NCI-H526 treated with DMSO at 0.1 percent for 48 hours (cell line): ENCODE measurements around the gene YTHDF1.

ENCODE experiments used
- DNase-seq: peaks from one replicate; lab custom pipeline; 2025; lab: John Stamatoyannopoulos, UW

The YTHDF1 gene

GRCh38 chr20:63248835-63249591, 33.1 kb upstream of the YTHDF1 start:
- DNase-seq = peak; percentile 21

- DNase-seq = no peak
Observed at GRCh38 chr20:63247671-63248228, 31.8 kb upstream of the YTHDF1 start.

GRCh38 chr20:63246490-63247288, 30.8 kb upstream of the YTHDF1 start:
- no peak for DNase-seq

- no peak for DNase-seq
Observed at GRCh38 chr20:63244468-63244867, 28.5 kb upstream of the YTHDF1 start.

- no peak for DNase-seq
Observed at GRCh38 chr20:63243604-63244247, 27.8 kb upstream of the YTHDF1 start.

DNA sequence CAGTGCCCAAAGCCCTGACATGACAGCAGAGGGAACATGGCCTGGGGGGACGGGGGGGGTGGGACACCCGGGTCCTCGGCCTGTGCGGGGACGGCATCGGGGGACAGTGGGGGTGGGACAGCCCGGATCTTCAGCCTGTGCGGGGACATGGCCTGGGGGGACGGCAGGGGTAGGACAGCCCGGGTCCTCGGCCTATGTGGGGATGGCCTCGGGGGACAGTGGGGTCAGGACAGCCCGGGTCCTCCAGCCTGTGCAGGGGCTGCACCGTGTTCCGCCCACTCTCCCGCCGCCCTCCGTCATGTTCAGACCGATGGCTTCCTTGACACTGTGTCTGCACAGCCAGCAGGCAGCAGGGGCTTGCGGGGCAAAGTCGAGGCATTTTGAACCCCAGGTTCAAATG, 26.8 kb upstream of the YTHDF1 start:
- no peak for DNase-seq

GRCh38 chr20:63241272-63241671, 25.3 kb upstream of the YTHDF1 start:
- DNase-seq = no peak

DNA sequence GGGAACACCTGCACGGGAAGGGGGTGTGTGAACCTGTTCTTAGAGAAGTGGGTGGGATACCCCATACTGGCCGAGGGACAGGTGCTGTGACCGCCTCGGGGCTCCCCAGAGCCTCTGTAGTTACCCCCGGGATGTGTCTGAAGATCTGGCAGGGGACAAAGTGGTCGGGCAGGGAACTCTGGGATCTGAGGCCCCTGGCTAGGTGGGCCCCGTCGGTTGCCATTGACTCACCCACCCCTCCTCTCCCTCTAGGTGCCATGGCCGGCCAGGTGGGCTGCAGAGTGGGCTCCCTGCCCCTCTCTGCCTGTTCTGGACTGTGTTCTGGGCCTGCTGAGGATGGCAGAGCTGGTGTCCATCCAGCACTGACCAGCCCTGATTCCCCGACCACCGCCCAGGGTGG, 24.1 kb upstream of the YTHDF1 start:
- no peak for DNase-seq

GRCh38 chr20:63239431-63239830, 23.5 kb upstream of the YTHDF1 start:
- DNase-seq = no peak

DNA sequence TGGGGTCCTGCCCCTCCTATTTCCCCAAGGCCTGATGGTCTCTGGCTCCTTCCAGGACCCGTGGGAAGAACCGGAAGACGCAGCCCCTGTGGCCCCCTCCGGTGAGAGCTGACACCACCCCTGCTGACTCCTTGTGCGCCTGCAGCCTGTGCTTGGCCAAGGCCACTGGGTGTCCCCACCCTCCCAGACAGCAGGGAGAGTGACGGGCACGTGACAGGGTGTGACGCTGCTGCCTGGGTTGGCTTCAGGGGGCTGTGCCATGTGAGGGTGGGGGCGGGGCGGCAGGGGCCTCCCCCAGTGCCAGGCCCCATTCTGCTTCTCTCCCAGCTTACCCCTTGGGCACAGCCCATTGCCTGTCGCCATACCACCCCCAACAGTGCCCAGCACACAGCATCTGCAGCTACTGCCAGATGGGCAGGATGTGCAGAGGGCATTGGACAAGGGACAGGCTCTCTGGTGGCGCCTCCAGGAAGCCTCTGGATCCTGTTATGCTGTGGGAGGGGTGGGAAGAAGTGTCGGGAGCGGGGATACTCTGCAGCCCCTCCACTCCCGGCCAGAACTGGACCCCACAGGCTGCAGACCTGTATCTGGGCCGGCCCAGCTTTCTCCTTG, 22.7 kb upstream of the YTHDF1 start:
- no peak for DNase-seq

GRCh38 chr20:63238031-63238430, 22.1 kb upstream of the YTHDF1 start:
- no peak for DNase-seq

- DNase-seq = no peak
Observed at GRCh38 chr20:63236116-63236837, 20.3 kb upstream of the YTHDF1 start.

DNA sequence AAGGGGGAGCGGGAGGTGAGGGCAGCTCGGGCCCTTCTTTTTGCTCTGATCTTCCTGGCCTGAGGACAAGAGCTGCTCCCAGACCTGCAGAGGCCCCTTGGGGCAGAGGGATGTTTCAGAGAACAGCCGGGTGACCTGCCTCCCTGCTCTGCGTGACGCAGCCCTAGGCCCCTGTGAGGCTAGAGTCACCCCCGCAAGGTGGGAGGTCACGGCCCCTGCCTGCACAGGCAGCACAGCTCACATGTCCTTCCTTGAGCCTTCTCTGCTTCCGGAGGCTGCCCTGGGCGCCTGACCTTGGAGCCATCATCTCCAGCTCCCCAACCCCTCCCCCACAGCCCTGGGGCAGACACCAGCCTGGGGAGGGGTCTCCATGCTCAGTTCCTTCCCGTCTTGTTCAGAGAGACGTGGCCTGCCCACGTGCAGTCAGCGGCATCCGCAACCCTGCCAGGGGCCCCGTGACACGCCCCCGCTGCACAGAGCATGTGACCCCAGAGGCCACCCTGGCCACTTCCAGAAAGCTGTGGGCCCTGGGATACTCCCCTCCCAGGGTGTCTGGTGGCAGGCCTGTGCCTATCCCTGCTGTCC, 19.6 kb upstream of the YTHDF1 start, which contains the start of gene BIRC7:
TSS of gene BIRC7 (plus strand) at position 507 of the 585 bp plus-strand sequence. CDS start 192 bp downstream, outside the sequence.
- DNase-seq = no peak

DNA sequence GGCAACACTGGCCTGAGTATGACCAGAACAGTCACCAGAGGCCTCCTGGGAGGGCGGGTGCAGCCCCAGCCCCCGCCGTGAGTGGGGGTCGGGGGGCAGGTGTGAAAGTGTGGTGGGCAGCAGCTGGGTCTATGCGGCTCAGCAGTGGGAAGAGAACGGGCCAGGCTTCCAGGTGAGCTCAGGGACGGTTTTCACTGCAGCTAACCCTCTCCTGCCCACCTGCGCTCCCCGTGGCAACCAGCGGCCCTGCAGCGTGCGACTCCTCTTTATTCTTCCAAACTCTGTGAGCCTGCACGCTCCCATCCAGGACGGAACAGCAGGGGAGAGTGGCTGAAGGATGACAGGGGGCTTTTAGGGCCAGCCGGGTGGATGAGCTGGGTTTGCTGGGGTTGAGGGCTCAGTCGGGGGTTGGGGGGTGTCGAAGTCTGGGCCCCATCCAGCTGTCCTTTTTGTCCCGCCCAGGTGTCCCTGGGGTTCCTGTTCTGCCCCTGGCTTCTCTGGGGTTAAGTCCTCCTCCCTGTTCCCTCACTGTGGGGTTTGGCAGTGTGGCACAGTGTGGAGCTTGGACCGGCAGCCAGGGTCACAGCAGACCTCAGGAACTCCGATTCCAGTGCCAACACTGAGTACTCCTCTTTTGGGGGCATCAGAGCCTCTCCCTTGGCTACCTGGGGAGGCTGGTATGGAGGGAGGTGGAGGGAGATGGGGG, 18.9 kb upstream of the YTHDF1 start:
- DNase-seq = peak; percentile 58

- no peak for DNase-seq
Observed at GRCh38 chr20:63233924-63234323, 18.0 kb upstream of the YTHDF1 start.

- no peak for DNase-seq
Observed at GRCh38 chr20:63233061-63233344, 17.1 kb upstream of the YTHDF1 start.

DNA sequence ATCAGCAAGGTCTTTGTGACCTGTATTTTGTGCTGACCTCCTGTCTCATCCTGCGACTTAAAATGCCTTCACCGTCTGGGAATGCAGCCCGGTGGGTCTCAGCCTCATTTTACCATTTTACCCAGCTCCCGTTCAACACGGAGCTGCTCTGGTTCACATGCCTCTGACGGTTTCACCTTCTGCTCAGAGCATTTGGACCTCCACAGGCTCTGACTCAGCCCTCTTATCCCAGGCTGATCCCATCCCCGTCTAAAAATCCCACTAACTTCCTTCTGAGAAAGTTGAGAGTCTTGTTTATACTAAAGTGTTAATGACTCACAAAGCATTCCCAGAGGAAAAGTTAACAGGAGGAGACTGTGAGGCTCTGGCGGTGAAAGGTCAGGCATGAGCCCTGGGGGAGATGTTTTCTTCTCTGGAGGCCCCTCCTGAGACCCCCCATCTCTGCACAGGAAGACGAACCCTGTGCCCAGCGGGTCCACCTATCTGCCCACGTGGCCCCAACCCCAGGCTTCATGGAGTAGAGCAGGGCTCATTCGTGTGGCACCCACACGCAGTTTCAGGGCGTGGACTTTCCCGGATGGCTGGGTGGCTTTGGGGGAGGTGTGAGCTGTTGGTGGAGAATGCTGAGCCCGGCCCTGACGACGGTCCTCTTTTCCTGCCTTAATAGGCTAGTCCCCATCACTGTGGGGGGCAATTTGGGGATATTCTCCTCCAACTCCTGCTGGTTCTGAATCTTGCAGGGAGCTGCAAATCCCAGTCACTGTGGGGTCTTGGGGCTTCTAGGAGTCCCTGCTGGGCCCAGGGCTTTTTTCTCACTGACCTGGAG, 16.5 kb upstream of the YTHDF1 start:
- no peak for DNase-seq

GRCh38 chr20:63230800-63231268, 14.9 kb upstream of the YTHDF1 start:
- DNase-seq = peak; percentile 39

GRCh38 chr20:63228806-63229205, 12.9 kb upstream of the YTHDF1 start:
- DNase-seq = no peak
